Measurements from ENCODE around the gene CHRNA1.

DNA sequence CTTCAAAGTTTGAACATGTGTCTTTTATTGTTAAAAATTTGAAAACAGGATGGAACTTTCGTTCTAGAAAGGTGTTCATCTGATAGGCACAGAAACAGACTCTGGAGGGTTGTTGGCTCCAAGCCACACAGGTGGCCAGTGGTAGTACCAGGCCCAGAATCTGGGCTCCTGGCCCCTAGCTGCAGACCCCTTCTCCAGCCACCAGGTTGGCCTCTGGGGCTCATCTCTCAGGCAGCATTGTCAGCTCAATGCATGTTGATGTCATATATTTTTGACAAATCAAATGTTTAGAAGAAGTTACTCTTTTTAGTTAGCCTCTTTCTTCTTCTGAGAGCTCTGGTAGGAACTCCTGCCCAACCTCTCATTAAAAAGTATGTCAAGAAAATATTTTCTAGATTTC, 34.5 kb upstream of the CHRNA1 start:
- TF ChIP-seq, protein P1, sequence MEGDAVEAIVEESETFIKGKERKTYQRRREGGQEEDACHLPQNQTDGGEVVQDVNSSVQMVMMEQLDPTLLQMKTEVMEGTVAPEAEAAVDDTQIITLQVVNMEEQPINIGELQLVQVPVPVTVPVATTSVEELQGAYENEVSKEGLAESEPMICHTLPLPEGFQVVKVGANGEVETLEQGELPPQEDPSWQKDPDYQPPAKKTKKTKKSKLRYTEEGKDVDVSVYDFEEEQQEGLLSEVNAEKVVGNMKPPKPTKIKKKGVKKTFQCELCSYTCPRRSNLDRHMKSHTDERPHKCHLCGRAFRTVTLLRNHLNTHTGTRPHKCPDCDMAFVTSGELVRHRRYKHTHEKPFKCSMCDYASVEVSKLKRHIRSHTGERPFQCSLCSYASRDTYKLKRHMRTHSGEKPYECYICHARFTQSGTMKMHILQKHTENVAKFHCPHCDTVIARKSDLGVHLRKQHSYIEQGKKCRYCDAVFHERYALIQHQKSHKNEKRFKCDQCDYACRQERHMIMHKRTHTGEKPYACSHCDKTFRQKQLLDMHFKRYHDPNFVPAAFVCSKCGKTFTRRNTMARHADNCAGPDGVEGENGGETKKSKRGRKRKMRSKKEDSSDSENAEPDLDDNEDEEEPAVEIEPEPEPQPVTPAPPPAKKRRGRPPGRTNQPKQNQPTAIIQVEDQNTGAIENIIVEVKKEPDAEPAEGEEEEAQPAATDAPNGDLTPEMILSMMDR (IDR thresholded peaks at IDR 0.05; ENCODE audit: low read depth, low read length, missing input control), result no peak
- TF ChIP-seq, protein P2, sequence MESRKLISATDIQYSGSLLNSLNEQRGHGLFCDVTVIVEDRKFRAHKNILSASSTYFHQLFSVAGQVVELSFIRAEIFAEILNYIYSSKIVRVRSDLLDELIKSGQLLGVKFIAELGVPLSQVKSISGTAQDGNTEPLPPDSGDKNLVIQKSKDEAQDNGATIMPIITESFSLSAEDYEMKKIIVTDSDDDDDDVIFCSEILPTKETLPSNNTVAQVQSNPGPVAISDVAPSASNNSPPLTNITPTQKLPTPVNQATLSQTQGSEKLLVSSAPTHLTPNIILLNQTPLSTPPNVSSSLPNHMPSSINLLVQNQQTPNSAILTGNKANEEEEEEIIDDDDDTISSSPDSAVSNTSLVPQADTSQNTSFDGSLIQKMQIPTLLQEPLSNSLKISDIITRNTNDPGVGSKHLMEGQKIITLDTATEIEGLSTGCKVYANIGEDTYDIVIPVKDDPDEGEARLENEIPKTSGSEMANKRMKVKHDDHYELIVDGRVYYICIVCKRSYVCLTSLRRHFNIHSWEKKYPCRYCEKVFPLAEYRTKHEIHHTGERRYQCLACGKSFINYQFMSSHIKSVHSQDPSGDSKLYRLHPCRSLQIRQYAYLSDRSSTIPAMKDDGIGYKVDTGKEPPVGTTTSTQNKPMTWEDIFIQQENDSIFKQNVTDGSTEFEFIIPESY (IDR thresholded peaks at IDR 0.05), result no peak
- TF ChIP-seq YY1 (IDR thresholded peaks at IDR 0.05) (no peak), EGR1 (IDR thresholded peaks at IDR 0.05; ENCODE audit: low read depth in 2 of 2) (no peak), RAD21 (IDR thresholded peaks at IDR 0.05) (no peak), GABPA (IDR thresholded peaks at IDR 0.05 in 1 of 2, conservative IDR thresholded peaks at IDR 0.05 in 1 of 2) (no peak)
- TF ChIP-seq, protein P3, sequence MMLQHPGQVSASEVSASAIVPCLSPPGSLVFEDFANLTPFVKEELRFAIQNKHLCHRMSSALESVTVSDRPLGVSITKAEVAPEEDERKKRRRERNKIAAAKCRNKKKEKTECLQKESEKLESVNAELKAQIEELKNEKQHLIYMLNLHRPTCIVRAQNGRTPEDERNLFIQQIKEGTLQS (IDR thresholded peaks at IDR 0.05), result no peak
- TF ChIP-seq, protein P4, sequence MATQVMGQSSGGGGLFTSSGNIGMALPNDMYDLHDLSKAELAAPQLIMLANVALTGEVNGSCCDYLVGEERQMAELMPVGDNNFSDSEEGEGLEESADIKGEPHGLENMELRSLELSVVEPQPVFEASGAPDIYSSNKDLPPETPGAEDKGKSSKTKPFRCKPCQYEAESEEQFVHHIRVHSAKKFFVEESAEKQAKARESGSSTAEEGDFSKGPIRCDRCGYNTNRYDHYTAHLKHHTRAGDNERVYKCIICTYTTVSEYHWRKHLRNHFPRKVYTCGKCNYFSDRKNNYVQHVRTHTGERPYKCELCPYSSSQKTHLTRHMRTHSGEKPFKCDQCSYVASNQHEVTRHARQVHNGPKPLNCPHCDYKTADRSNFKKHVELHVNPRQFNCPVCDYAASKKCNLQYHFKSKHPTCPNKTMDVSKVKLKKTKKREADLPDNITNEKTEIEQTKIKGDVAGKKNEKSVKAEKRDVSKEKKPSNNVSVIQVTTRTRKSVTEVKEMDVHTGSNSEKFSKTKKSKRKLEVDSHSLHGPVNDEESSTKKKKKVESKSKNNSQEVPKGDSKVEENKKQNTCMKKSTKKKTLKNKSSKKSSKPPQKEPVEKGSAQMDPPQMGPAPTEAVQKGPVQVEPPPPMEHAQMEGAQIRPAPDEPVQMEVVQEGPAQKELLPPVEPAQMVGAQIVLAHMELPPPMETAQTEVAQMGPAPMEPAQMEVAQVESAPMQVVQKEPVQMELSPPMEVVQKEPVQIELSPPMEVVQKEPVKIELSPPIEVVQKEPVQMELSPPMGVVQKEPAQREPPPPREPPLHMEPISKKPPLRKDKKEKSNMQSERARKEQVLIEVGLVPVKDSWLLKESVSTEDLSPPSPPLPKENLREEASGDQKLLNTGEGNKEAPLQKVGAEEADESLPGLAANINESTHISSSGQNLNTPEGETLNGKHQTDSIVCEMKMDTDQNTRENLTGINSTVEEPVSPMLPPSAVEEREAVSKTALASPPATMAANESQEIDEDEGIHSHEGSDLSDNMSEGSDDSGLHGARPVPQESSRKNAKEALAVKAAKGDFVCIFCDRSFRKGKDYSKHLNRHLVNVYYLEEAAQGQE (IDR thresholded peaks at IDR 0.05), result no peak
- TF ChIP-seq, protein P5, sequence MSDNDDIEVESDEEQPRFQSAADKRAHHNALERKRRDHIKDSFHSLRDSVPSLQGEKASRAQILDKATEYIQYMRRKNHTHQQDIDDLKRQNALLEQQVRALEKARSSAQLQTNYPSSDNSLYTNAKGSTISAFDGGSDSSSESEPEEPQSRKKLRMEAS (IDR thresholded peaks at IDR 0.05), result no peak
